SKM-1 (cell line): Measurements from ENCODE around the gene GADL1.

Experiments
- DNase-seq: peaks from one replicate; lab custom pipeline; 2025; ENCODE audit not compliant: unreplicated experiment; lab: John Stamatoyannopoulos, UW

The GADL1 gene

DNA sequence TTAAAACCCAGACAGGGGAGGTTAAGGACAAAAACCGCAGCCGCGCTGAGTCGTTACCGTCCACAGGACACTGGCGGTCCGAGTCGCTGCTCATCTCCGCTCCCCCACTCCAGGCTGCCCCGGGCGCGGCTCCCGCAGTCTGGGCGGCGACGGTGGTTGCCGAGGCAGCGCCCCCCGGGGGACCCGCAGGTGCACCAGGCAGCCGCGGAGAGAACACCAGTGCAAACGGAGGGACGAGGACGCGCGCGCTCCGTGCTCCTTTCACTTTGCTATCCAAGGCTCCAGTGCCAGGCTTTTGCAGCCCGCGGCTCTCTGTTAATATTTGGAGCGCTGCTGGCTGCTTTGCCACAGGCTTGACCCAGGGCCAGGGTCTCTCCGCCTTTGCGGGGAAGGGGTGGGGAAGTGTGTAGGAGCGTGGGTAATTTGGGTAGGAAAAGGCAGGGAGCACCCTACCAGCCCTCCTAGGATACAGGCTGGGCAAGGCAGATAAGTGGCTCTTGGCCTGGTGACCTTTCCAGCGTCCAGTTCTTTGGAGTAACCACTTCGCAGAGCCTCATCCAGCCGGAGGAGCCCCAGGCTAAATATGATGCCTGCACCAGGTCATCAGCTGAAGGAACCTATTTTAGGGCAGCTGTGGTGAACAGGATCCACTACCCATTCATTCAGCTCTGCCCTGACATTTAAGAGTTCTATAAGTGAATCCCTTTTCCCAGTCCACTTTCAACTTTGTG lies at the start of gene GADL1:
Gene GADL1 (minus strand): TSS at position 141 of the 731 bp plus-strand sequence. CDS start 47 bp downstream, at position 94.
- no peak for DNase-seq

GRCh38 chr3:30944124-30944523 lies 49.7 kb upstream of the GADL1 start:
- DNase-seq = no peak

- DNase-seq = no peak
Measured at GRCh38 chr3:30943206-30943605, 48.7 kb upstream of the GADL1 start.

- DNase-seq = no peak
Measured at GRCh38 chr3:30941342-30941741, 46.9 kb upstream of the GADL1 start.

DNA sequence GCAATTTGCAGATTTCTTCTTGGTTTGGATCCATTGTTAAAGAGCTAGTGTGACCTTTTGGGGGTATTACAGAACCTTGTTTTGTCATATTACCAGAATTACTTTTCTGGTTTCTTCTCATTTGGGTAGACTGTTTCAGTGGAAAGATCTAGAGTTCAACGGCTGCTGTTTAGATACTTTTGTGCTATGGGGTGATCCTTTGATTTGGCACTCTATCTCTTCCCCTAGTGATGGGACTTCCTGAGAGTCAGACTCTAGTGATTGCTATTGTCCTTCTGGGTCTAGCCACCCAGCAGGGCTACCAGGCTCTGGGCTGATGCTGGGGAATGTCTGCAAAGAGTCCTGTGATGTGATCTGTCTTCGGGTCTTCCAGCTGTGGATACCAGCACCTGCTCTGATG lies 46.3 kb upstream of the GADL1 start:
- no peak for DNase-seq

GRCh38 chr3:30934208-30934550 lies 39.7 kb upstream of the GADL1 start:
- DNase-seq = no peak

DNA sequence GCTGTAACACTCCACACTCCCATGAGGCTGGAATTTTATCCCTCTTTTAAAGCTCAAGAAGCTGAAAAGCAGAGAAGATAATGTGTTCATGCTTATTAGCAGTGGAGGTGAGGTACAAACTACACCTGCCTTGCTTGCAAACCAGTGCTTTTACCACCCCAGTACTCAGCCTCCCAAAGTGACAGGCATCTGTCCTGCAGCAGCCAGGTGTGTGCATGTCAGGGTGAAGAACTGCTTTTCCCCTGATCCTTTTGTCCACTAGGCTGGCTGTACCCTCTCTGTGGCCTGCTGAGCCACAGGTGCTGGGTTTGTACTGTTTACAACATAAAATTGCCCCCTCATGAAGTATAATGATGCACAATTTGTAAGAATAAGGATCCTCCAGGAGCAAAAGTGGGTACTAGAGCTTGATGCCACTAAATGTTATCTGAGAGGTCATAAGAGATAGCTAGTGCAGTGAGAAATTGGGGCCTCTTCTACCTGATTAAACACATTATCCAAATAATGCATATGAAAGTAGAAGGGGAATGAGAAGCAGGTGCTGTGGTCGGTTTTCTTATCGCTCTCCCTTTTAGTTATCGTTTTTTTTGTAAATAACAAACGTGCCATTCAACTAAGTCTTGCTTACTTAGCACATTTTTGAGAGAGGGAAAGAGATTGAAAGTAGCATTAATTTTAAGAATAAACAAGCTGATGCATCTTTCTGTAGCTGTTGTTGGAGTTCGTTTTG lies 39.2 kb upstream of the GADL1 start:
- no peak for DNase-seq

DNA sequence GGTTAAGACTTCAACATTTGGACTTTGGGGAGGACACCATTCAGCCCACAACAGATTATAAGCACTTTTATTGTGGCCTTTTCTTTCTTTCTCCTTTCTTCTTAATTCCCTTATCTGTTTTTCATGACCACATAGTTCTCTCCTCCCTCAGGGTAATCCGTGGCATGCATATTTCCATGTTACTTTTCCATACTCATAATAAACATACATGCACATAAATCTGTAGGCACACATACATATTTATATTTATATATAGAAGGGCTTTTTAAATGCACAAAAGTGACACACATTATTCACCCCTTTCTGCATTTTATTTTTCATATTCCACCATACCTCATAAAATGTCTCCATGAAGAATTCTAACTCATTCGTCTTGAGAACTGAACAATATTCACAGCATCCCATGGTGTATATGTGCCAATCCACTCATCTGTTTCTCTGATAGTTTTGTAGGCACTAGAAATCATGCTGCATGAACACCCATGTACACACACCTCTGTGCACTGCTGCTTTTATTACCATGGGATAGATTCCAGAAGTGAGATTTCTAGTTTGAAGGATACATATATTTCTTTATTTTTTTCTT lies 38.1 kb upstream of the GADL1 start:
- no peak for DNase-seq

GRCh38 chr3:30924763-30925162 lies 30.3 kb upstream of the GADL1 start:
- no peak for DNase-seq

- DNase-seq = no peak
Measured at GRCh38 chr3:30919564-30919963, 25.1 kb upstream of the GADL1 start.

DNA sequence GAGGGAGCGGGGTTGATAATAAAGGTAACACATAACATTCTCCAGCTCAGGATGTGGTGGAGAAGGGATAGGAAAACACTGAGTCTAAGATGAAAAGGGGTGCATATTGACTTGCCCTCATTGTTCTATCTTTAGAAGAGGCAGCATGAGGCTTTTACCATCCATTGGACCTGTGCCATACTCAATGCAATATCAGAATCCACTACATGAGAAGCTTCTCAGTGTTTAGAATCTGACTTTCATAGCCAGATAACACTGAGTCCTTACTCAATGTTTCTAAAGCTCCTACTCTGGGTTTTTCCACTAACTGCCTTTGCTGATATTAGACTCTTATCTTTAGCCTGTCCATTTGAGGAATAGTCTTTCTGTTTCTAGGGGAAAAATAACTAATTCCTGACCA lies 24.3 kb upstream of the GADL1 start:
- no peak for DNase-seq

- DNase-seq = no peak
Measured at GRCh38 chr3:30915782-30916181, 21.3 kb upstream of the GADL1 start.

- no peak for DNase-seq
Measured at GRCh38 chr3:30914696-30915095, 20.2 kb upstream of the GADL1 start.

- no peak for DNase-seq
Measured at GRCh38 chr3:30913176-30913575, 18.7 kb upstream of the GADL1 start.

DNA sequence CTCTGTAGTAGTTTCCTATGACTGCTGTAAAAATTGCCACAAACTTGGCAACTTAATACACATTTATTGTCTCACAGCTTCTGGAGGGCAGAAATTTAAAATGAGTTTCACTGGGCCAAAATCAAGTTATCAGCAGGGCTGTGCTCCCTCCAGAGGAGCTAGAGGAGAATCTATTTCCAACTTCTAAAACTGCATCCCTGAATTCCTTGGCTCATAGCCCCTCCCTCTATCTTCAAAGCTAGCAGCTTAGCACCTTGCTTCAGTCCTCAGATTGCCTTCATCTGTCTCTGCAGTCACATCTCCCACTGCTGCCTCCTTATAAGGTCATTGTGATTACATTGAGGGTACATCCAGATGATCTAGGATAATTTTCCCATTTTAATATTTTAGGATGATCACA lies 17.8 kb upstream of the GADL1 start:
- no peak for DNase-seq

GRCh38 chr3:30908456-30909037 lies 14.1 kb upstream of the GADL1 start:
- DNase-seq = no peak

GRCh38 chr3:30904996-30905395 lies 10.5 kb upstream of the GADL1 start:
- no peak for DNase-seq

DNA sequence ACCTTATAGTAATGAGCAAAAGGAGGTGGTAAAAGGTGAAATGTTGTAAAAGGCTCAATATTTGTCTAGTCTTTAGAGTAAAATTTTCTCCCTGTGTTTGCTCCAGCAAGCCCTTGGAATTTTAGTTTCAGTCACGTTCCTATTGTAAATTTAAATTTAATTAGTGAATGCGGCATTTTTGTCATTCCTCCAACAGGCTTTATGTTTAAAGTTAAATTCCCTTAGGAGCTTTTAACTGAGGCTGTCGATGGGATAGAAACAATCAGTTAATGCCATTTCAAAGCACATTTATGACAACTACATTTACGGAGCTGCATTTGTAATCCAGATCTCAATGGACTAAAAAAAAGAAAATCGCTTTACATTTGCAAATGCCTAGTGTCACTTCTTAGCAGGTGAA lies 868 bp upstream of the GADL1 start:
- DNase-seq = no peak

- DNase-seq = no peak
Measured at GRCh38 chr3:30893678-30894325, 659 bp downstream of the GADL1 start.

GRCh38 chr3:30890907-30891306 lies 3.6 kb downstream of the GADL1 start:
- DNase-seq = no peak

- no peak for DNase-seq
Measured at GRCh38 chr3:30886888-30887287, 7.6 kb downstream of the GADL1 start.

DNA sequence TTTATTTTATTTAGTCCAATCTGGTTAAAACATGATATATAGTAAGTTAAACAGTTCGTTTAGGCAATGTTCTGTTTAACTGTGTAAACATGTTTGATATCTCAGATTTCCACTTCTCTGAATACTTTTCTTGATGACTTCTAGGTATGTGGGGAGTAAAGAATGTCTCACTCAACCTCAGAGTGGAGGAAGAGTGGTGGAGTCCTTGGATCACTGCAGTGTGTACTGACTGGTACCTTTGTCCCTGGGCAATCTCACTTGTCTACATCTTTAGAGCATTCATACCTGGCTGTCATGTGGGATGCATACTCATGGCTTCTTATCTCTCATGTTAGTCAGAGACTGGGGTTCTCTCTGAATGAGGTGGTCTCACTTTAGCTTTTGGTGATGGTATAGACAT lies 15.6 kb downstream of the GADL1 start:
- DNase-seq = no peak
